Left ventricle myocardium inferior (tissue), 1 donor: ENCODE data around the gene COBL. TPM values are rescaled to one million over a fixed set of nuclear protein-coding genes. Genes with fewer than 3 reads are reported as not detected.

Source experiments
- DNase-seq: peaks from one replicate; pipeline ENCODE4 v3.0.0-alpha.2; 2020
- H3K27ac ChIP-seq: fragments of 200-600 bp; replicated peaks from 2 replicates; pipeline ENCODE4 v1.8.0; 2021
- H3K27me3 ChIP-seq: fragments of 200-600 bp; 2 replicates; pipeline ENCODE4 v1.8.0; 2021; ENCODE audit warnings: low read depth
- H3K36me3 ChIP-seq: fragments of 200-600 bp; 2 replicates; pipeline ENCODE4 v1.8.0; 2021
- H3K4me1 ChIP-seq: fragments of 200-600 bp; 2 replicates; pipeline ENCODE4 v1.8.0; 2021
- H3K4me3 ChIP-seq: fragments of 200-600 bp; 2 replicates; pipeline ENCODE4 v1.8.0; 2021; ENCODE audit warnings: mild to moderate bottlenecking, moderate library complexity
- H3K9me3 ChIP-seq: fragments of 200-600 bp; replicated peaks from 2 replicates; pipeline ENCODE4 v1.8.0; 2021
- CTCF ChIP-seq: fragments of 200-600 bp; IDR thresholded peaks from 2 replicates; pipeline ENCODE4 v1.8.0; 2021; ENCODE audit warnings: antibody characterized with exemption, mild to moderate bottlenecking, borderline replicate concordance
- intact Hi-C: fragments of 100-400 bp; cut with micrococcal nuclease; formaldehyde crosslinking; loops from one replicate; pipeline ENCODE4 v1.11.0; 2022
- total RNA-seq: library from RNA; stranded (reverse); fragmentation: NEBNext Ultra II Directional; extraction: Animal tissue kit (Norgen Biotek cat#: 25700); gene quantifications from one replicate; pipeline ENCODE4 v1.2.1, GENCODE V29; 2021
- donor health status: DM: no; HTN: yes; CAD: no; lungs with severe emphysema.

The COBL gene
- total RNA-seq, 1 donor from 2014 or later: 77.1 TPM

GRCh38 chr7:51090411-51090810 is 226.2 kb downstream of the COBL start:
- no peak for TF ChIP-seq CTCF
- H3K27me3 ChIP-seq: no peaks in the 10 kb centered on the region
- DNase-seq: no peak
- no peak overlapping the region for H3K27ac ChIP-seq
- H3K36me3 ChIP-seq: no peaks in the 10 kb centered on the region
- H3K9me3 ChIP-seq: peaks cover 24% of the 10 kb centered on the region
- peaks cover 21% of the 10 kb centered on the region for H3K4me1 ChIP-seq
- no peak overlapping the region for H3K4me3 ChIP-seq
- intact Hi-C loops: no loop called here

GRCh38 chr7:51085034-51085692 is 231.4 kb downstream of the COBL start:
- intact Hi-C loops: no loop called here
- Histone ChIP-seq H3K9me3 (no peaks in the 10 kb centered on the region), H3K4me3 (no peak overlapping the region), H3K27ac (no peak overlapping the region), H3K27me3 (no peaks in the 10 kb centered on the region), H3K4me1 (peaks cover 55% of the 10 kb centered on the region), H3K36me3 (no peaks in the 10 kb centered on the region)
- TF ChIP-seq CTCF: no peak
- DNase-seq: no peak

GRCh38 chr7:51084121-51084520 is 232.5 kb downstream of the COBL start:
- intact Hi-C loops: no loop called here
- Histone ChIP-seq H3K27me3 (no peaks in the 10 kb centered on the region), H3K4me3 (no peak overlapping the region), H3K27ac (no peak overlapping the region), H3K36me3 (no peaks in the 10 kb centered on the region), H3K9me3 (no peaks in the 10 kb centered on the region), H3K4me1 (peaks cover 65% of the 10 kb centered on the region)
- DNase-seq: no peak
- no peak for TF ChIP-seq CTCF

GRCh38 chr7:51082940-51083533 is 233.6 kb downstream of the COBL start:
- Histone ChIP-seq H3K4me3 (no peak overlapping the region), H3K27ac (peak overlapping the region; percentile 76), H3K36me3 (no peaks in the 10 kb centered on the region), H3K4me1 (peaks cover 60% of the 10 kb centered on the region), H3K27me3 (no peaks in the 10 kb centered on the region), H3K9me3 (no peaks in the 10 kb centered on the region)
- no peak for TF ChIP-seq CTCF
- no peak for DNase-seq
- intact Hi-C loops: no loop called here

GRCh38 chr7:51082096-51082840 is 234.3 kb downstream of the COBL start:
- Histone ChIP-seq H3K27me3 (no peaks in the 10 kb centered on the region), H3K4me1 (peaks cover 58% of the 10 kb centered on the region), H3K4me3 (no peak overlapping the region), H3K27ac (peak overlapping the region; percentile 76), H3K36me3 (no peaks in the 10 kb centered on the region), H3K9me3 (no peaks in the 10 kb centered on the region)
- no peak for TF ChIP-seq CTCF
- intact Hi-C loops: no loop called here
- DNase-seq: peak; percentile 53
